Mesendoderm (in vitro differentiated cells): Measurements from ENCODE around the gene FSHR.

Source experiments
- DNase-seq: peaks from one replicate; pipeline ENCODE4 v3.0.0; 2013
- H2AK5ac ChIP-seq: 2 replicates; pipeline ENCODE4 v1.6.1; 2013; ENCODE audit warnings: low read length, inconsistent platforms
- H2BK120ac ChIP-seq: 2 replicates; pipeline ENCODE4 v1.6.1; 2013; ENCODE audit warnings: low read depth, mild to moderate bottlenecking, low read length, moderate library complexity, mixed read lengths
- H2BK15ac ChIP-seq: replicated peaks from 2 replicates; pipeline ENCODE4 v1.6.1; 2013; ENCODE audit warnings: low read depth, mild to moderate bottlenecking, moderate library complexity
- H2BK5ac ChIP-seq: 2 replicates; pipeline ENCODE4 v1.6.1; 2013; ENCODE audit warnings: low read length, inconsistent platforms
- H3K18ac ChIP-seq: 2 replicates; pipeline ENCODE4 v1.6.1; 2013; ENCODE audit warnings: mild to moderate bottlenecking, low read length, mixed read lengths
- H3K23ac ChIP-seq: one replicate; pipeline ENCODE4 v1.6.1; 2013; ENCODE audit warnings: low read length
- H3K27ac ChIP-seq: 2 replicates; pipeline ENCODE4 v1.5.1; 2013; ENCODE audit warnings: low read depth, mild to moderate bottlenecking, inconsistent platforms, low read length, moderate library complexity
- H3K27me3 ChIP-seq: 2 replicates; pipeline ENCODE4 v1.6.1; 2013; ENCODE audit warnings: low read length, control low read depth, mild to moderate bottlenecking, inconsistent platforms; ENCODE audit not compliant: insufficient read depth, poor library complexity
- H3K36me3 ChIP-seq: 2 replicates; pipeline ENCODE4 v1.6.1; 2013; ENCODE audit warnings: low read length, inconsistent platforms; ENCODE audit not compliant: control insufficient read depth, insufficient read depth
- H3K4ac ChIP-seq: one replicate; pipeline ENCODE4 v1.6.1; 2013; ENCODE audit warnings: low read depth, mild to moderate bottlenecking, low read length, moderate library complexity
- H3K4me1 ChIP-seq: 2 replicates; pipeline ENCODE4 v1.6.1; 2013; ENCODE audit warnings: low read depth, low read length, inconsistent platforms; ENCODE audit not compliant: control insufficient read depth
- H3K4me2 ChIP-seq: 2 replicates; pipeline ENCODE4 v1.6.1; 2013; ENCODE audit warnings: low read length
- H3K4me3 ChIP-seq: 2 replicates; pipeline ENCODE4 v1.5.1; 2013; ENCODE audit warnings: mild to moderate bottlenecking, low read length
- H3K56ac ChIP-seq: one replicate; pipeline ENCODE4 v1.6.1; 2013; ENCODE audit warnings: low read length
- H3K79me1 ChIP-seq: 2 replicates; pipeline ENCODE4 v1.6.1; 2013; ENCODE audit warnings: low read length, inconsistent platforms
- H3K79me2 ChIP-seq: 2 replicates; pipeline ENCODE4 v1.6.1; 2013; ENCODE audit warnings: mild to moderate bottlenecking, low read length; ENCODE audit not compliant: control insufficient read depth, insufficient read depth
- H3K9ac ChIP-seq: 2 replicates; pipeline ENCODE4 v1.6.1; 2013; ENCODE audit warnings: low read length, inconsistent platforms
- H4K5ac ChIP-seq: one replicate; pipeline ENCODE4 v1.6.1; 2013; ENCODE audit warnings: low read length
- H4K8ac ChIP-seq: one replicate; pipeline ENCODE4 v1.6.1; 2013; ENCODE audit warnings: low read depth, mild to moderate bottlenecking, control low read depth, low read length, moderate library complexity
- WGBS: extraction: QIAGEN DNeasy Blood & Tissue Kit; methylation state at CpG from one replicate; pipeline ENCODE4 v1.1.7; 2013; ENCODE audit warnings: low lambda C conversion rate, missing lambda C conversion rate; ENCODE audit not compliant: insufficient coverage; ENCODE audit errors: extremely low coverage; 5-methylcytosine and 5-hydroxymethylcytosine counted together

Gene FSHR

GRCh38 chr2:48934807-48935206, 219.5 kb downstream of the FSHR start:
- Histone ChIP-seq H3K23ac (no peak overlapping the region), H4K8ac (no peak overlapping the region), H3K27me3 (no peaks in the 10 kb centered on the region), H3K36me3 (no peaks in the 10 kb centered on the region), H4K5ac (no peak overlapping the region), H2BK120ac (no peak overlapping the region), H3K4me2 (no peak overlapping the region), H3K18ac (no peak overlapping the region), H2BK5ac (no peak overlapping the region), H3K79me1 (no peaks in the 10 kb centered on the region), H3K4me1 (no peaks in the 10 kb centered on the region), H3K4ac (no peak overlapping the region), H3K27ac (no peak overlapping the region), H2AK5ac (no peak overlapping the region), H3K56ac (no peak overlapping the region), H3K79me2 (no peaks in the 10 kb centered on the region), H2BK15ac (no peak overlapping the region), H3K4me3 (no peak overlapping the region), H3K9ac (no peak overlapping the region)
- DNase-seq: no peak
- no CpG with 5 or more reads among the region's 7 CpGs for WGBS

- Histone ChIP-seq H2AK5ac (no peak overlapping the region), H3K4me2 (no peak overlapping the region), H4K8ac (no peak overlapping the region), H3K27ac (no peak overlapping the region), H3K23ac (no peak overlapping the region), H3K4ac (no peak overlapping the region), H2BK120ac (no peak overlapping the region), H3K4me1 (no peaks in the 10 kb centered on the region), H2BK5ac (no peak overlapping the region), H3K4me3 (no peak overlapping the region), H2BK15ac (no peak overlapping the region), H3K56ac (no peak overlapping the region), H3K79me2 (no peaks in the 10 kb centered on the region), H4K5ac (no peak overlapping the region), H3K9ac (no peak overlapping the region), H3K79me1 (no peaks in the 10 kb centered on the region), H3K36me3 (no peaks in the 10 kb centered on the region), H3K27me3 (no peaks in the 10 kb centered on the region), H3K18ac (no peak overlapping the region)
- no CpG with 5 or more reads among the region's 5 CpGs for WGBS
- DNase-seq: no peak
These were observed 220.4 kb downstream of the FSHR start for GRCh38 chr2:48933828-48934497.

DNA sequence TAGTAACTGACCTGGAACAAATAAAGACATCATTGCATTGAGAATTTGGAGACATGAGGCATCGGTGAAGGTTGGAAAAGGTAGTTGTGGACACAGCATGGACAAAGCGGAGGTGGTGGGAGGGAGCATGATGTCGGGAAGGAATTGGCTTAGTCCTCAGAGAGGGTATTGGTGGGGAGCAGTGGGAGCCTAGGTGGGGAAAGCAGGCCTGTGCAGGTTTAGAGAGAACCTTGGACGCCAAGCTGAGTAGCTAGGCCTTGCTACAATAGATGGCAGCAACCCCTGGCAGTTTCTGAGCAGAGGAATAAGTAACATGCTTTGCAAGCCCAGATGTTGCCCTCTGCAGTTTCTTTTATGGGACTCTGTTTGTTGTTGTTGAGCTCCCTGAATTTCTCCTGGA, 221.6 kb downstream of the FSHR start:
- Histone ChIP-seq H3K18ac (no peak overlapping the region), H2BK5ac (no peak overlapping the region), H3K4ac (no peak overlapping the region), H2BK120ac (no peak overlapping the region), H3K4me1 (no peaks in the 10 kb centered on the region), H2BK15ac (no peak overlapping the region), H3K4me2 (no peak overlapping the region), H3K4me3 (no peak overlapping the region), H3K23ac (no peak overlapping the region), H3K27ac (no peak overlapping the region), H4K5ac (no peak overlapping the region), H3K9ac (no peak overlapping the region), H3K56ac (no peak overlapping the region), H3K79me2 (no peaks in the 10 kb centered on the region), H3K36me3 (no peaks in the 10 kb centered on the region), H3K27me3 (no peaks in the 10 kb centered on the region), H3K79me1 (no peaks in the 10 kb centered on the region), H2AK5ac (no peak overlapping the region), H4K8ac (no peak overlapping the region)
- no peak for DNase-seq
- no CpG with 5 or more reads among the region's 4 CpGs for WGBS

DNA sequence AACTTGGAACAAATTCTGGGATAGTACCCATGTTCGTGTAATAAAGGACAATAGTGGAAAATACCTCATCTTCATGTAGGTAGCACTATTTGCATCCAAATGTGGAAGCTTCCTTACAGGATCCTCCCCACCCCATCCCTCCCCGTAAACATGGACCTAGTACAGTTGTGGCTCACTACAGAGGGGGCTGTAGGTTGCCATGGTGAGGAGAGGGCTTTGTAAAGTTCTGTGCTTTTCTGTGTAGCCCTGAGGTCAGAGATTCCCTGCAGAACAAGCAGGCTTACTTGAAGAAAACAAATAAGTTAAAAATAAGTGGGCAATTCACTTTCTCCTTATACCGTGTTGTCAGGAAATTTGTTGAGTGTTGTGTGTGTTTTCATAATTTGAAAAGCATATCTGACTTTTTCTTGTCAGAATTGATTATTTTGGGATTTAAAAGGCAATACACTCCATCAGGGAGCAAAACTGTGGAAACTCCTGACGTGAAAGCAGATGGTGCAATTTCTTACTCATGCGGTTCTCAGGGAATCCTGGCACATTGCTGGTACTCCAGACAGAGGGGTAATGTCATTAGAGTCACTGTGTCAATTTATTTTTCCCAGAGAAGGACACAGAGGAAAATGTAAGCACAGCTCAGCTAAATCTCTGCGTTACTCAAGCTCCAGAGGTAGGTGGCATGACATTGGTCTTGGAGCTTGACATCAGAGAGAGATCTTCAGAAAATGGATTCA, 224.6 kb downstream of the FSHR start:
- no peak overlapping the region for H4K5ac ChIP-seq
- WGBS: no CpG with 5 or more reads among the region's 6 CpGs
- H3K56ac ChIP-seq: no peak overlapping the region

GRCh38 chr2:48927355-48927754, 227.0 kb downstream of the FSHR start:
- Histone ChIP-seq H2BK15ac (no peak overlapping the region), H2AK5ac (no peak overlapping the region), H3K79me1 (no peaks in the 10 kb centered on the region), H3K4me2 (no peak overlapping the region), H3K79me2 (no peaks in the 10 kb centered on the region), H2BK5ac (no peak overlapping the region), H3K4me3 (no peak overlapping the region), H3K4me1 (no peaks in the 10 kb centered on the region), H2BK120ac (no peak overlapping the region), H3K27me3 (no peaks in the 10 kb centered on the region), H3K27ac (no peak overlapping the region), H3K56ac (no peak overlapping the region), H3K23ac (no peak overlapping the region), H3K9ac (no peak overlapping the region), H4K5ac (no peak overlapping the region), H3K18ac (no peak overlapping the region), H4K8ac (no peak overlapping the region), H3K4ac (no peak overlapping the region), H3K36me3 (no peaks in the 10 kb centered on the region)
- no CpG with 5 or more reads among the region's 2 CpGs for WGBS
- DNase-seq: no peak

More for the DNA sequence above, 224.6 kb downstream of the FSHR start:
- no peak overlapping the region for H3K23ac ChIP-seq
- H3K36me3 ChIP-seq: no peaks in the 10 kb centered on the region
- no peaks in the 10 kb centered on the region for H3K4me1 ChIP-seq
- H3K27me3 ChIP-seq: no peaks in the 10 kb centered on the region
- DNase-seq: no peak
- H4K8ac ChIP-seq: no peak overlapping the region
- H2BK15ac ChIP-seq: no peak overlapping the region
- H3K18ac ChIP-seq: no peak overlapping the region
- H3K79me2 ChIP-seq: no peaks in the 10 kb centered on the region
- H3K4ac ChIP-seq: no peak overlapping the region
- no peak overlapping the region for H2AK5ac ChIP-seq
- H3K4me2 ChIP-seq: no peak overlapping the region
- no peak overlapping the region for H3K4me3 ChIP-seq
- no peak overlapping the region for H2BK120ac ChIP-seq
- H3K79me1 ChIP-seq: no peaks in the 10 kb centered on the region
- no peak overlapping the region for H2BK5ac ChIP-seq
- H3K27ac ChIP-seq: no peak overlapping the region
- no peak overlapping the region for H3K9ac ChIP-seq
